GM21528 (cell line): Measurements from ENCODE around the gene RAB11B.
"Not testable (repeated sequence)": the region's sequence is repeated elsewhere in the genome, so short reads cannot be mapped to it uniquely, and the experiment has no call there.

Source experiments
- ATAC-seq: cut with Tn5 transposase; IDR thresholded peaks from one replicate; pipeline ENCODE4 v1.9.1; 2021; ENCODE audit warnings: mild to moderate bottlenecking, moderate library complexity; ENCODE audit not compliant: unreplicated experiment, low FRiP score

The RAB11B gene

DNA sequence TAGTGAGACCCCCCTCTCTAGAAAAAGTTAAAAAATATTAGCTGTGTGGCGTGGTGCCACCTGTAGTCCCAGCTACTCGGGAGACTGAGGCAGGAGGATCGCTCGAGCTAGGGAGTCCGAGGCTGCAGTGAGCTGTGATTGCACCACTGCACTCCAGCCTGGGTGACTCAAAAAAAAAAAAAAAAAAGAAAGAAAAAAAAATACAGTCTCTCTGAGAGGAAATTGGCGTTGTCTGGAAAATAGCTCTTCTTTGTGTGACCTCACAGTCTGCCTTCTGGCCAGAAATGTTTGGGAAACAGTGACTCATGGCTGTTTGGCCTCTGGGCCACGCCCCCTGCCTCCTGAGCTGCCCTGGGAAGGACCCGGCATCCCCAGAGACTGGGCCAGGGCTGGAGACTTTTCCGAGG is 33.7 kb downstream of the RAB11B start:
- no peak for ATAC-seq

DNA sequence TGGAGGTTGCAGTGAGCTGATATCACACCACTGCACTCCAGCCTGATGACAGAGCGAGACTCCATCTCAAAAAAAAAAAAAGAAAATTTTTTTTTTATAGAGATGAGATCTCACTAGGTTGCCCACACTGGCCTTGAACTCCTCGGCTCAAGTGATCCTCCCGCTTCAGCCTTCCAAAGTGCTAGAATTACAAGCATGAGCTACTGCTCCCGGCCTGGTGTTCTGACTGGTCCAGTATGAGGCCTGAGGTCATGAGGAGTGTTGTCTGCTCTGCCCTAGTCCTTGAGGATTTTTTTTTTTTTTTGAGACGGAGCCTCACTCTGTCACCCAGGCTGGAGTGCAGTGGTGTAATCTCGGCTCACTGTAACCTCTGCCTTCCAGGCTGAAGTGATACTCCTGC is 35.2 kb downstream of the RAB11B start:
- not testable (repeated sequence) for ATAC-seq

DNA sequence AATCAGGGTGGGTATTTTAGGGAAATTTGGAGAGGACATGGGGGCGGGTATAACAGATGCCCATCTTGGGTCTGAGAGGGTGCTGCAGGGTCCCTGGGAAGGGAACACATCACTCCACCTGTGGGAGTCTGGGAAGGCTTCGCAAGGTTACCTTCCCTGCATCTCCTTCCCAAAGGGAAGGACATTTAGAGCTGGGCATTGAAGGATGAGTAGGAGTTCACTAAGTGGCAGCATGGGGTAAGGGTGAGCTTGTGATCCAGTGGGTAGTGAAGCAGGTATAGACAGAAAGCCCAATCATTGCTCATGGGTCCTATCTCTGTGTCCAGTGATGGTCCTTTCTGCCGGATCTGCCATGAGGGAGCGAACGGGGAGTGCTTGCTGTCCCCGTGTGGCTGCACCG is 36.1 kb downstream of the RAB11B start:
- ATAC-seq: no peak

DNA sequence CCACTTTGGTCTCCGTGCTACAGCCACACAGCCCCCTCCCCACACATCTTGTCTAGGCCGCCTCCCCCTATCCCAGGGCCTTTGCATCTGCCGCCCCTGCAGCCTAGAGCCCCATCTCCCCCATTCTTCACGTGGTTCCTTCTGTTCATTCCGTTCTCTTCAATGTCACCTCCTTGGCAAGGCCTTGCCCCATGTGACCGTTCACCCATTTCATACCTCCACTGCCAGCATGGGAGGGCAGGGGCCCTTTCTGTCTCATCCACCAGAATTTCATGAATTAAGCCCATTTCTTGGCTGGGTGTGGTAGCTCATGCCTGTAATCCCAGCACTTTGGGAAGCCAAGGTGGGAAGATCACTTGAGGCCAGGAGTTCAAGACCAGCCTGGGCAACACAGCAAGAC is 38.9 kb downstream of the RAB11B start:
- no peak for ATAC-seq

DNA sequence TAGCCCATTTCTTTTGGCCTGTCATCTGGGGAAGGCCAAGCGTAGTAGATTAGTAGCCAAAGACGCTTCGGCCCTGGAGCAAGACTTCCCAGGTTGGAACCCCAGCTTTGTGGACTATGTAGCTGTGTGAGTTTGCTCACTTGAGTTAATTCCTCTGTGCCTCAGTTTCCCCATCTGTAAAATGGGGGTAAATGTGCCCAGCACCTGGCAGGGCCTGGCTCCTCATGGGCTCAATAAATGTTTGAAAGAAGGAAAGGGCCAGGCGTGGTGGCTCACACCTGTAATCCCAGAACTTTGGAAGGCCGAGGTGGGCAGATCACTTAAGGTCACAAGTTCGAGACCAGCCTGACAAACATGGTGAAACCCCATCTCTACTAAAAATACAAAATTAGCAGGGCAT is 39.7 kb downstream of the RAB11B start:
- no peak for ATAC-seq

DNA sequence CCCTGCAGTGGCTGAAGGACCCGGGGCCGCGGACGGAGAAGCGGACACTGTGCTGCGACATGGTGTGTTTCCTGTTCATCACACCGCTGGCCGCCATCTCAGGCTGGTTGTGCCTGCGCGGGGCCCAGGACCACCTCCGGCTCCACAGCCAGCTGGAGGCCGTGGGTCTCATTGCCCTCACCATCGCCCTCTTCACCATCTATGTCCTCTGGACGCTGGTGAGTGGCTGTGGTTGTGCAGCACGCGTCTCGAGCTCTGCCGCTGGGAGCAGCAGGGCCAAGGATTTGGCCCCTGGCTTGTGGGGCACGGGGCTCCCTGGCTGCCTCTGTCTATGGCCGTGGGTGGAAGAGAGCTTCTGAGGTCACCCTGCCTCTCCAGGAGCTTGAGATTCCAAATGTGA is 40.5 kb downstream of the RAB11B start:
- ATAC-seq: no peak

DNA sequence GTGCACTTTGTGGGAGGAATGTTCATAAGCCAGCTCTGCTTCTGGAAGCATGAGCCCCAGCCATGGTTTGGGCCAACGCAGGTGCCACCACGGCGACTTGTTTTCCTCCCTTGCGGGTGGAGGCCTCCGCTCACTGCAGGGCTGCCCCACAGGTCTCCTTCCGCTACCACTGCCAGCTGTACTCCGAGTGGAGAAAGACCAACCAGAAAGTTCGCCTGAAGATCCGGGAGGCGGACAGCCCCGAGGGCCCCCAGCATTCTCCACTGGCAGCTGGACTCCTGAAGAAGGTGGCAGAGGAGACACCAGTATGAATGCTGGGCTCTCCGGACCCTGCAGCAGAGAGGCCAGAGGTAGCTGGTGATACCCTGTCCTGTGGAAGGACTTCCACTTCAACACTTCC is 48.1 kb downstream of the RAB11B start:
- no peak for ATAC-seq

DNA sequence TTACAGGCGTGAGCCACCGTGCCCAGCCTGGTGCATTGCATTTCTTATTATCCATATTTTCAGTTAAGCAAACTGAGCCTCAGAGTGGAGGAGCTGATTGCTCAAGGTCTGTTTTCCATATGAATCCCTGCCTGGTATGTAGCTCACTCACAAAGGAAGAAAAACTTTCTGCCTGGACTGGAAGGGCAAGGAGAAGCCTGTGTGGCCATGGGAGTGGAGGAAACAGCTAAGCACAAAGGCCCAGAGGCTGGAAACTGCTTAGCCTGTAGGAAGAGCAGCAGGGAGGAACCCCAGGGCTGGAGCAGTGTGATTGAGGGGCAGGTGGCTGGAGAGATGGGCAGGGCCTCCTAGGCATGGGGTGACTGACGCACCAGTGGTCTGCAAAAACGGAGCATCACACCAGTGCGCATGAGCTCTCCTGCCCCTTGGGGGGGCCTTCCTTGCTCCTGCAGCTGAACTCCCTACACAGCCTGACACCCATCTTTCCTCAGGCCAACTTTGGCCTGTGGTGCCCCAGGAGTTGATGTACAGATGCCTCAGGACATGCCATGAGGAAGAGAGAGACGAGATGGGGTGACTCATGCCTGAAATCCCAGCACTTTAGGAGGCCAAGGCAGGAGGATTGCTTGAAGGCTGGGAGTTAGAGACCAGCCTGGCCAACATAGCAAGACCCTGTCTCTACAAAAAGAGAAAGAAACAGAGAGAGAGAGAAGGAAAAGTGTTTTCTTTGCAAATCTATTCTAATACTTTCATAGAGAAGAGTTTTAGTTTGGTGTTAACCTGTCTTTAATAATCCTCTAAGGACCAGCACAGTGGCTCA is 51.8 kb downstream of the RAB11B start:
- ATAC-seq: no peak

DNA sequence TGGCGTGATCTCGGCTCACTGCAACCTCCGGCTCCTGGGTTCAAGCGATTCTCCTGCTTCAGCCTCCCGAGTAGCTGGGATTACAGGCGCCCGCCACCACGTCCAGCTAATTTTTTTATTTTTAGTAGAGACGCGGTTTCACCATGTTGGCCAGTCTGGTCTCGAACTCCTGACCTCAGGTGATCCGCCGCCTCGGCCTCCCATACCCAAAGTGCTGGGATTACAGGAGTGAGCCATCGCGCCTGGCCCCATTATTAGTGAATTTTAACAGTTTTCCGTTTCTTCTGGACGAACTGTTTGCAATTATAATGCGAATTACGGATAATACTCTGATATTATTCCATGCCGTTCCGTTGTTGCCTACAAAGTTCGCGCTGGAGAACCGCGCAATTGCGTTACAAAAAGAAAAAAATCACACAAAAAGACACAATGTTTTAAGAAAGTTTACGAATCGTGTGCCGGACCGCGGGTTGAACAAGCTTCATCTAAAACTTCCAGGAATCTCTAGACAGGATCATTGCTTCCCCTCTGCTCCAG is 54.0 kb downstream of the RAB11B start:
- ATAC-seq: not testable (repeated sequence)

DNA sequence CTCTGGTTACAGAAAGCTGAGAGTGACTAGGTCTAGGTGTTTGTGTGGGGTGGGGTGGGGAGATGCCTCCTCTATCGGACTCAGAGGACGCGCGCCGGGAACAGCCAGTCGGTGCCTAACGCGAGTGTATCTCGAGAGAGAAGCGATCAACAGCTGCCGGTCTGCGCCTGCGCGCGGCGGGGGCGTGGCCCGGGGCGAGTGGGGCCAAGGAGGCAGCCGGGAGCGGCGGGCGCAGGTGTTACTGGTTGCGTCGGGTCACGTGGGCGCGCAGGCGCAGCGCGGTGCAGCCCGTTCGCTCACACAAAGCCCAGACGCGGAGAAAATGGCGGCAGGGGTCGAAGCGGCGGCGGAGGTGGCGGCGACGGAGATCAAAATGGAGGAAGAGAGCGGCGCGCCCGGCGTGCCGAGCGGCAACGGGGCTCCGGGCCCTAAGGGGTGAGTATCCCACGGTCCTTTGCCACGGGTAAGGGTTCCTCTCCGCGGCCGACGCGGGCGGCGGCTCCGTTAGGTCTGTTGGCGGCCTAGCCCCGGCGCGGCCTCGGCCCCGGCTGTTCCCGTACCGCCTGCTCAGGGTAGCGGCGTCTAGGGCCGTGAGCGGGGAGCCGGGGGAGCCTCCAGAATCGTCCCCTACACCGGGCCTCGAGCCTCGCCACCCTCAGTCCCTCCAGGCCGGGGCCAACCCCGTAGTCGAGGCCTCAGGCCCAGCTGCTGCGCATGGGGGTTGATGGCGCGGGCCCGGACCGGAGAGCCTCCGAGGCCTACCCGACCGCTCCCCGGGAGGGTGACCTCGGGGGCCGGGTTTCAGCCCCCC is 54.7 kb downstream of the RAB11B start, which contains the start of gene HNRNPM:
HNRNPM (plus strand) TSS at position 299 of the 811 bp plus-strand sequence; CDS start at position 323, 24 bp downstream.
- peak; percentile 85 for ATAC-seq

DNA sequence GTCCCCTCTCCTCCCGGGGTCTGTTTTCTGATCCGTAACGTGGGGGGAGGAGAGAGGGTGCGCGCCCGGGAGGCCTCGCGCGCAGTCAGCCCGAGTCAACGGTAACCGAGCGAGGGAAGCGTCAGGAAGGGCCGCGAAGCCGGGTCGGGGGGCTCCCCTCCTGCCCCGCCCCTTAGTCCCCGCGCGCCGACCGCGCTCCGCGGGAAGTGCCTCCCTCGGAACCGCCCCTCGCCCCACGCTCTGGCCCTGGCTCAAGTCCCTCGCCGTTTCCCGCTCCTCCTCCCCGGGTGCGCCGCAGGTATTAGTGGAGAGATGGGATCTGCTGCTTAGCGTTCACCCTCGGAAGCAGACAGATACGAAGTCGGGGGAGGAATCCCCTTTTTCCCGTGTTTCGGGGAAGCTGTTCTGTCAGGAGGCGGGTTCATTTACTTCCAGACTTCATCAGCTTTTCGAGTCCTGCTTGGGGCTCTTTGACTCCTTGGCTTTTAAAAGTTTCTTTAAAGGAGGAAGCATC is 55.4 kb downstream of the RAB11B start:
- ATAC-seq: peak; percentile 31

DNA sequence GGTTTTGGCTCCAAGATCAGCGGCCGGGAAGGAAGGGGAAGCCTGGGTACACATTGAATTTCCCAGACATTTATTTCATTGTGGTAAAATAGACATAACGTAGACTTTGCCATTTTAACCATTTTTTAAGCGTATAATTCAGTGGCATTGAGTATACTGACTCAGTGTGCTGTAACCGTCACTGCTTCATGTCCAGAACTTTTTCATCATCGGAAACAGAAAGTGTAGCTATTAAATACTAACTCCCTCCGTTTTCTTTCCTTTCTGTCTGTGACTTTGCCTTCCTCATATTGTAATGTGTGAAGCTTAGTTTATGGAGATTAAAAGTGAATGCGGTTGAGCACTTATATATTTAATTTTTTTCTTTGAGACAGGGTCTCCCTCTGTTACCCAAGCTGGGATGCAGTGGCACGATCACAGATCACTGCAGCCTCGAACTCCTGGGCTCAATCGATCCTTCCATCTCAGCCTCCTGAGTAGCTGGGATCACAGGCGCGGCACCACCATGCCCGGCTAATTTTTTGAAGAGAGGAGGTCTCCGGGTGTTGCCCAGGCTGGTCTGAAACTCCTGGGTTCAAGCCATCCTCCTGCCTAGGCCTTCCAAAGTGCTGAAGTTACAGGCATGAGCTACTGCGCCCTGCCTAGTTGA is 56.0 kb downstream of the RAB11B start:
- no peak for ATAC-seq

DNA sequence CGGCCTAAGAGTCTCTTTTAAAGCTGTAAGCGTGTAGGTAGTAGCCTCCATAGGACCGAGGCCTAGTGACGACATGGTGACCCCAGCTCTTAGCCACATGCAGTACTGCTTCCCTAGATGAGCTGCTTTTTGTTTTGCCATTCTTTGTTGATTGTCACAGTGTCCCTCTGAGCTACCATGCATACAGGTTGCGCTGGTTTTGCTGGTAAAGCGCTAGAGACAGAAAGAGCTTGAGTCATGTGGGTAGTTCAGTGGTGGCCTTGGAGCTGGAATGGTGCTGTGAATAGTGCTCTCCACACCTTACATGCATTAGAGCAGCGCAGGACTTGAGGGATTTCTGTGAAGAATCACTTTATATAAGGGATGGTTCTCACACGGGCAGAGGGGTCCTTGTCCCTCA is 59.7 kb downstream of the RAB11B start:
- ATAC-seq: no peak

DNA sequence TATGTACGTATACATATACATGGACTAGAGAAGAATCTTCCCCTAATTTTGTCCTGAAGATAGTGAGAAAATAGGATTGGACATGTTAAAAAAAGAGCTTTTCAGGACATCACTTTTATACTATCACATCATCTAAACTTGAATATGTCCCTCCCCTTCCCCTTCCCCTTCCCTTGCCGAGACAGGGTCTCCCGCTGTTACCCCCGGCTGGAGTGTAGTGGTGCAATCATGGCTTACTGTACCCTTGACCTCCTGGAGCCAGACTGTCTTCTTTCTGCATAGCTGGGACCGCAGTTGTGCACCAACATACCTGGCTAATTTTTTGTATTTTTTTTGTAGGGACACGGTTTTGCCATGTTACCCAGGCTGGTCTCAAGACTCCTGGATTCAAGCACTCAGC is 61.2 kb downstream of the RAB11B start:
- no peak for ATAC-seq

DNA sequence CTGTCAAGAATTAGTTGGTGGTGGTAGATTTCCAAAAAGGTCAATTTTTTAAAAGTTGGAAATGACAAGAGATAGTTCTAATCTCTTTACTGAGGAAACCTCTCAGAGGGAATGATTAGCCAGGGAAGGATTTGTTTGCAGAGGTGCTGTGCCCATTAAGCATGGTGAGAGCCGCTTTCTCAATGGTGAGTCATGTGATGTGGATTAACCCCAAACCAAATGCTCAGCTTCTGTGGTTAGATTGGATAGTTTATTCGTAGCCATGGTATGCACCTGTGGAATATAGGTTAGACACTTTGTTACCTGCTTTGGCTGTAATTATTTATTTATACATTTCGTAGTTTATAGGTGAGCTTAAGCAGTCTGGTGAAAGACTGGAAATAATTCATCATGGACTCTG is 61.7 kb downstream of the RAB11B start:
- no peak for ATAC-seq

DNA sequence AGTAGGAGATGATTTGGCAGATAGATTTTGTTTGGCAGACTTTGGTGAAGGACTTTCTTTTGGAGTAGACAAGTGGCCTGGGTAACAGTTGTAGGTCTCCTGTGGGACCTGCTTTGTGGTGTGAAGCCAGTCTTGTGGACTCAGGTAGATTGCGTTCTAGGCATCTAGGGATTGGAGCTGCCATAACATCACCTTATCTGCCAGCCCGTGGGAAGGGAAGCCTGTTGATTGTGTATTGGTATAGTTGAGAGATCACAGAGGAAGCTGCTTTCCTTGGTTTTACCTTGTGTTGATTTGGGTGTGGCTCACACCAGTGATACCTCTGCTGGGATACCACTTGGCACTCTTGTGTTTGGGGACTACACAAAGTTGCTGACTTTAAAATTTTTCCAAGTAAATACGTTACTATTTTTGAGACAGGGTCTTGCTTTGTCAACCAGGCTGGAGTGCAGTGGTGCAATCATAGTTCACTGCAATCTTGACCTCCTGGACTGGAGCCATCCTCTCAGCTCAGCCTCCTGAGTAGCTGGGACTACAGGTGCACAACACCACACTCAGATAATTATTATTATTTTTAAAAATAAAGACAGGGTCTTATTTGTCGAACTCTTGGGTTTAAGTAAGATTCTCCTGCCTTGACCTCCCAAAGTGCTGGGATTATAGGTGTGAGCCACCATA is 62.4 kb downstream of the RAB11B start:
- ATAC-seq: no peak

DNA sequence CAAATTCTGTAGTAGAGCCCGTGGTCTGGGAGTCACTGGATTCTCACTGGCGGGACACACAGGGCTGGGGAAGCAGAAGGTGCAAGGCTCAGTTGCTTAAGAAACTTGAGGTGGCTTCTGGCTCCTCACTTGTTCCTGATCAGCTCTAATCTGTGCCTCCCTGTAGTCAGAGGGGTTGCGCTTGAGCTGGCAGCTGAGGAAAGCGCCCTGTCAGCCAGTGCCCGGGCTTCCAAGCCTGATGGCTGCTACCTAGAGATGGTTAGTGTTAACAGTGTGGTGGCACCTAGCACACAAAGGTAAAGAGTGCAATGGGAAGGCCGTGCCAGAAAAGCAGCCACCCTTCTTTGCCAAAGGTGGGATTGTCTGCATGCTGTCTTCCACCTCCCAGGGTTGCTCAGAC is 63.5 kb downstream of the RAB11B start:
- ATAC-seq: no peak
